Fibroblast of the aortic adventitia (primary cell): ENCODE measurements around the gene SLCO2B1. TPM values are rescaled to one million over a fixed set of nuclear protein-coding genes. Genes with fewer than 3 reads are reported as not detected.

ENCODE experiments used
- DNase-seq: peaks from one replicate; pipeline ENCODE4 v3.0.0-alpha.2; 2010; ENCODE audit warnings: low read depth
- H3K4me3 ChIP-seq: 2 replicates; pipeline ENCODE4 v1.5.1; 2011; ENCODE audit warnings: low read depth, mild to moderate bottlenecking, control low read depth, low read length, moderate library complexity
- CTCF ChIP-seq: IDR thresholded peaks from 2 replicates; pipeline ENCODE4 v1.5.1; 2011; ENCODE audit warnings: mild to moderate bottlenecking, low read length, control low read depth, inconsistent platforms; ENCODE audit not compliant: insufficient read depth
- total RNA-seq: library from RNA; depleted of rRNA; stranded (reverse); fragments of >200 nt; gene quantifications from 2 replicates; pipeline ENCODE4 v1.2.3, GENCODE V29; 2012; ENCODE audit warnings: low replicate concordance

SLCO2B1 gene
- total RNA-seq, 1 donor: not detected

GRCh38 chr11:75184757-75185425 lies 34.0 kb downstream of the SLCO2B1 start:
- no peak overlapping the region for H3K4me3 ChIP-seq
- DNase-seq: no peak
- TF ChIP-seq CTCF: no peak

GRCh38 chr11:75185866-75186265 lies 35.0 kb downstream of the SLCO2B1 start:
- no peak for DNase-seq
- H3K4me3 ChIP-seq: no peak overlapping the region
- TF ChIP-seq CTCF: no peak

- DNase-seq: no peak
- H3K4me3 ChIP-seq: no peak overlapping the region
- no peak for TF ChIP-seq CTCF
These were observed 36.1 kb downstream of the SLCO2B1 start for GRCh38 chr11:75186999-75187398.

- no peak for TF ChIP-seq CTCF
- DNase-seq: no peak
- H3K4me3 ChIP-seq: no peak overlapping the region
These were observed 37.8 kb downstream of the SLCO2B1 start for GRCh38 chr11:75188671-75189070.

- DNase-seq: no peak
- TF ChIP-seq CTCF: no peak
- no peak overlapping the region for H3K4me3 ChIP-seq
These were observed 38.2 kb downstream of the SLCO2B1 start for GRCh38 chr11:75189108-75189507.

- TF ChIP-seq CTCF: no peak
- DNase-seq: no peak
- H3K4me3 ChIP-seq: no peak overlapping the region
These were observed 39.0 kb downstream of the SLCO2B1 start for GRCh38 chr11:75189911-75190310.
